Tongue (tissue), 2 donors: ENCODE results near the gene SEPTIN6. TPM values are rescaled to one million over a fixed set of nuclear protein-coding genes. Genes with fewer than 3 reads are reported as not detected.
"Not testable (repeated sequence)": the region's sequence is repeated elsewhere in the genome, so short reads cannot be mapped to it uniquely, and the experiment has no call there.

Experiments used
- DNase-seq: peaks from one replicate; pipeline ENCODE4 v3.0.0-alpha.2; 2015
- total RNA-seq: library from RNA; depleted of rRNA; stranded (reverse); fragments of >200 nt; gene quantifications from one replicate; pipeline ENCODE4 v1.2.3, GENCODE V29; 2014

The SEPTIN6 gene
- total RNA-seq, 1 donor from 2014 or later, result 17.8 TPM

DNA sequence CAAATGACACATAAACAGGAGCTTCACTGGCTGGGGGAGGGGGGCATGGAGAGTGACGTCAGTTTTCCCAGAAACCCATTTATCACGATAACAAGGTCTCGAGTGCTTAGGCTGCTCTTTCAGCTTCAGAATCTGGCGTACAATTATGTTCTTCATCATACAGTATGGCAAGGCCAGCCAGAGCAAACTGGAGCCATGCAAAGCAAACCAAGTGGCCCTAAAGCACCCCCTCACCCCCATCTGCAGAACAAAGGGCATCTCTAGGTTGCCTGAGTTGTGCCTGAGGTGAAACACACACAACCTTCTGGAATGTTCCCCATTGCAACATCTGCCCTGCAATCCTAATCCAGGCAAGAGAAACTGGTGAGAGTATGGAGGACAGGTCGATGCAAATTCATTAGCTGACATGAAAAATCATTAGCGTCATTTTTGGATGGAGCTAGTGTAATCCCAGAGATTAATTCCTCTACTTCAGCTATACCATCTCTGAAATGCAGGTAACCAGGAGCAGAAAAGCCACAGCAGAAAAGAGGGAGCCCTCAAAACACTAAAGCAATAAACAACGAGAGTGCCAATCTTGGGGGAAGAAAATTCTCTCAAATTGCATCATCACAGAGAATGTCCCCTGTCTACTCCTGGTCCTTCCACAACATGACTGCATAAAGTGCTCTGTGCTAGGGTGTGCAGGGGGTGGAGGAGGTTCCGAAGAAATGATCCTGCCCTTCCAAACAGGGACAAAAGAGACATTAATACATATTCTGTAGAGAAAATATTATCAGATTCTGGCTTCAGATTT is 1.8 kb downstream of the SEPTIN6 start:
- DNase-seq, result no peak

DNA sequence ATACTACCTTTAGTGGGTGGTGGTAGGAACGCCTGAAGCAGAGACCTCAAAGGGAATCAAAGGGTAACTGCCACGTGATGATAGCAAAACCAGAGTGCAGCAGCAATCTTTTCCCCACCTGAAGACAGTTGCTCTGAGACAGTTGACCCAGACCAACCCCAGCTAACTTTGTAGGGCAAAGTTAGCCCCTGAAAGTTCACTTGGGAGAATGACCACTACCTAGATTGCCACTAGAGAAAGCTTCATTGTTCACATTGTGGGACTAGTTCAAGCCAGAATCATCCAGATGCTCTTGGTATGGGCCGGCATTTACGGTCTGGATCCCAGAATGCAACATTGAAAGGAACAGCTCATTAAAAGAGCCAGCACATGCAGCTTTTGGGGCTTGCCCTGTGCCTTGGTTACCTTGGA is 4.1 kb downstream of the SEPTIN6 start:
- no peak for DNase-seq

DNA sequence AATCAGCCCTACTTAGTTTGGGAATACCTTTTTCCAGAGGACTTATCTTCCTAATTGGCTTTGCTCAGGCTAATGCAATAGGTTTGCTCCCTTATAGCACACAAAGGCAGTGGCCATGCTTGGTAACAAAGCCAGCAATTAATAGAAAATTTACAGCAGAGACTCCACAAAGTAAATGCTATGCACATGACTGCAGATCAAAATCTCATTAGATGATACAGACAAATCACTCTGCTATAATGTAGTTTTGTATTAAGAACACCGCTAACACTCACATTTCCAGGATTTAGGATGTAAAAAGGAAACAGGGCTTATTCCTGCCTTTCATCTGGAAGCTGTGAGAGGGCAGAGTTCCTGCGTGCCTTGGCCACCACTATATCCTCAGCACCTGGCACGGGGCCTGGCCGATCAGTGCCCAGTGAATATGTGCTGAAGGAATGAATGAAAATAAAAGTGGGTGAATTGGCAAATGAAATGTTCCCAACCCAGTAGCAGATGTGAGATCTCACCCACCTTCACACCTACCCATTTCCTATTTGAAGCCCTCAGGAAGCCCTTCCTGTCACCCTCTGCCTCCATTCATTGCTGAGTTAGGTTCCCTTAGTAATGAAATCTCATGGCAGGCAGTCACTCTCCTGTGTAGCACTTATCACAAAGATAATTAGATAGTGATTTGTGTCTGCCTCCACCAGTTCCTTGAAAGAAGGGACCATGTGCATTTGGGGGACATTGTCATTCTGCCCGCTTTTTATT is 5.1 kb downstream of the SEPTIN6 start:
- no peak for DNase-seq

DNA sequence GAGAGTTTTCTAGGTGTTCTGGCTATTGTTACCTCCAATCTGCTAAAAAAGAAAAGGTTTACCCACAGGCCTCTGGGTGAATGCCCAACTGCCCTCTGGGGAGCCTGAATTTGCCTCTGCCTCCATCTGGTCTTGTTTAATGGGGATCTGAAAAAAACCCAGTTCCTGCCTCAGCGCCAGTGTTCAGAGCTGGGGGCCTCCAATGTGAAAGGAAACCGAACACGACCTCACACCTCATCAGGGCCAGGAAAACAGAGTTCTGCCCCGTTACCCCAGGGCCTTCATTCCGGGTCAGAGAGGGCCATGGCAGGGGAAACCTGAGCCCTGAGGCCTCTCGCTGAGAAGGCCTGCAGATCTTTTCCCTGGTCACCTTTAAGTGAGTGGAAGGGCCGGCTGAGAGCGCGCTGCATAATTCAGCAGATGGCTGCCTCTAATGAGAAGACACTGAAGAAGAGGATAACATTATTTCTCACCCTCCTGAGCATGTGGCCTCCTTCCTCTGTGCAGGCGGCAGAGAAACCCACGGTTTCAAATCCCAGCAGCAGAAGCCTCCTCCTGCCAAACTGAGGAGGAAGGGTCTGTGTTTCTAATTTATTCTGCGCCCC is 6.8 kb downstream of the SEPTIN6 start:
- no peak for DNase-seq

DNA sequence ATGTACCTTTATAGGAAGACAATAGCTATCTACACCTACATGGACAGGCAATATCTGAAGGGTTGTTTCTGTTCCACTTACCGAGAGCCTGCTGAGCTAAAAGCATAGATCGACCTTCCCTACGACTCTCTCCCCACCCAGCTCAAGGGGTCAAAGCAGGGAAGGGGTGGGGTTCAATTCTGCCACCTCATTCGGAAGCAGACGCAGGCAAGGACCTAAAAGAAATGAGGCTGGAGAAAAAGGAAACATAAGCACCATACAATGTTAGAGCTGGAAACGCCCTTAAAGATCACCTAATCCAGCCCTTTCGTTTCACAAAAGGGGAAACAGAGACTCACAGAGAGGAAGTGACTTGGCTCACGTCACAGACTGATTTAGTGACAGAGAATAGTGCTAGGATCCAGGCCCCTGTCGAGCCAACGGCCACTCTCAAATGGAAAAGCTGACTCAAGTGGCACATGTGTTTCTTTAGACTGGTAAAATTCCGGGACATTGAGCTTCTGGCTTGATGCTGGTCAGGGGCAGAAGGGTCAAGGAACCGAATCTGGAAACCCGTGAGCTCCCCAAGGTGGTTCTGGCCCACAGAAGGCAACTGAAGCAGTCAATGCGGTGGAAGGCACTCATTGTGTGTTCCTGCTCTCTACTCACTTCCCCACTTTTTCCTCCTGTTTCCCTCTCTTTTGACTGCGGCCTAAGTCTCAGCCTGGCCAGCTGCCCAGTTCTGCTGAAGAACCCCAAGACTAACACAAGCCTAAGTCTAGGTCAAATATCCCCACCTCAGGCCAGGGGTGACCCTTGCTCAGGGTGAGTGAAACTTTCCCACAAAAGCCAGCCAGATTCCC is 7.5 kb downstream of the SEPTIN6 start:
- no peak for DNase-seq

DNA sequence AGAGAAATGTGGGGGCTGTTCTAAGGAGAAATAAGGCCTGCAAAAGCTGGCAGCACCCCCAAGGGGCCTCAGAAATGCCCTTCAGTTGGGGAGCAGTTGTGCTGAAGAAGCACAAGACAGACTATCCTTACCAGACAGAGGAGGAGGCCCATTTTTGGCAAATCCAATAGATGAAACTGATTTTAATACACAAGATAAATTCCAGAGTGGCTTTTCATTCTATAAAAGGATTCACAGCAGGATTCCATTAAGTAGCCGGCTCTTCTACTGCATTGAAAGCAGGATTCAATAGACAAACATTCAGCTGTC is 8.1 kb downstream of the SEPTIN6 start:
- no peak for DNase-seq

DNA sequence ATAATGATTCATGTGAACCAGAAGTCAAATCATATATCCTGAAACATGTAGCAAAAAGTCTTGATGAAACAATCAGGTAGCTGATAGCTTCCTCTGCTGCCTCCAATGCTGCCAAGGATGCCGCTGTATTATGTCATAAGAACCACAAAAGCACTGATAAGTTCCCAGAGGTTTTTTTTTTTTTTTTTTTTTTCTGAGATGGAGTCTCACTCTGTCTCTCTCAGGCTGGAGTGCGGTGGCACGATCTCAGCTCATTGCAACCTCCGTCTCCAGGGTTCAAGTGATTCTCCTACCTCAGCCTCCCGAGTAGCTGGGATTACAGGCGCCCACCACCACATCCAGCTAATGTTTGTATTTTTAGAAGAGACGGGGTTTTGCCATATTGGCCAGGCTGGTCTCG is 8.7 kb downstream of the SEPTIN6 start:
- DNase-seq, result not testable (repeated sequence)

DNA sequence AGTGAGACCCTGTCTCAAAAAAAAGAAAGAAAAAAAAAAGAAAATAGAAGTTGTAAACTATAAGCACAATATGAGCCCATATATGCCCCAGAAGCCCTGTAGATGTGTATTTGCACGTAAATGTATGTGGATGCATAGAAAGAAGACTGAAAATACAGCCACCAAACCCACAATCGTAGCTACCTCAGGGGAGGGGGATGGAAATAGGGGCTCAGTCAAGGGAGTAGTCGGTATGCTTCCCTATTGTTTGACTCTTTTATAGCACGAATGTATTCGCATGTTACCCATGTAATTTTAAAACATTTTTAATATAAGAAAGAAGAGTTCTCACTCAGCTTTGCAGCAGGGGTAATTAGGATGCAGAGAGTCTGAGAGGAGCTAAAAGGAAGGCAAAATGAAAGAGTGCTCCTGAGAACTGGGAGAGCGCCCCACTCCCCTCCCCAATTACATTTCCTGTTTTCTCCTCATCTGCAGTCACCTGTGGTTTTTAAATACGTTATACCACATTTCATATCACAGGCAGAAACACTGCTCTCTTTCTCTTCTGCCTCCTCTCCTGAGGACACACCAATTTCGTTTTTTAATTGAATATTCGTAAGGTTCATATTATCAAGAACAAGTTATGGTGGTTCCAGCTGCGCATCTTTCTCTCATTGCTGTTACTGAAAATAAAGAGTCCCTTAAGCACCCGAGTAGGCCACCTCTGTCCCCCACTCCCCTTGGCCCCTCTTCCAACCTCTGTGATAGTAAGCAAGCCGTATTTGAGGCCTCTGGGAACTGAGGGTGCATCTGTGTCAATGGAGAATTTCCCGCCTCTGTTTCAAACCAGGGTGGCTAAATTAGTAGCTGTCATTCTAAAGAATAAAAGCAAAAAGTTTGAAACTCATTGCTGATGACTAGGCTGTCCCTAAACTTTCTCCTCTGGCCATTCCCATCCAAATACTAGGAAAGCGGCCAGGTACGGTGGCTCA is 10.7 kb downstream of the SEPTIN6 start:
- no peak for DNase-seq

DNA sequence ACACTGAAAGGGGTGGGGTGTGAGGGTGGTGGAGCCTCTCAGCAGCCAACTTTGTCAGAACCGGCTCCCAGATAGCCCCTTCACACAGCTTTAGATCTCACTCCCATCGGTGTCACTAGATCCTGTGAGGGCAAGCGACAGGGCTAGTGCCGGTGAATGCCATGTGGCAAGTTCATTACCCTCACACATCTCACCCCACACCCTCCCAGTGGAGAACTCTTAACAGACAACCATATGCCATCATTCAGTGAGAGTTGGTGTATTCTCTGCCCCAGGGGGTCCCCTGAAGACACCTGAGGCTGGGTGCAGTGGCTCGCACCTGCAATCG is 15.3 kb downstream of the SEPTIN6 start:
- DNase-seq, result no peak

DNA sequence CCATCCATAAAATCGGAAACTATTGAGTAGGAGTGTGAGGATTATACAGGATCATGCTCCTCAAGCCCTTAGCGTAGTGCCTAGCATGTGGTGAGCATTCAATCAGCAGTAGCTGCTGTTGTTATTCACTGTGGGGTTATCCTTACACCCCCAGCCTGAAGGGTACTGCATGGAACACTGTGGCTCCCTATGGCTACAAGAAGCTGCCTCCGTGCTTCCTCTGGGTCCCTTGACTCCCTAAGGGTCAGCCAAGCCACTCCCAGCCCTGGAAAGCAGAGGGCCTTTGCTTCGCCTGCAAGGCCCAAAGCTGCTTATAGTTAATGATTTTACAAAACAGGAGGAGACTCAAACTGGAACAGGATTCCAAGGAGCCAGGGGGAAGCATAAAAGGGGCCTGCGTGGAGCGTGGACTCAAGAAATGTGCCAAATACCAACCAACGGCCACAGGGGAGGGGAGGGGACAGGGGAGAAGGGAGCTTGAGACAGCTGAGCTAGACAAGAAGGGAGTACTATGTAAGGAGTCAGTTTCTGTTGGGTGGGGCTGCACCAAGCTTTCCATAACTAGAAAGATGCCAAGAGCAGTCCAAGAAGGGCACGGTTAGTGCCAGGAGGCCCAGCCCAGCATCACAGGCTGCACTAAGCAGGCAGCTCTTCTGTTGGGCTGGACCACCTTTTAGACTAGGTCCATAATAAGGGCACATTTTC is 15.9 kb downstream of the SEPTIN6 start:
- DNase-seq, result no peak

DNA sequence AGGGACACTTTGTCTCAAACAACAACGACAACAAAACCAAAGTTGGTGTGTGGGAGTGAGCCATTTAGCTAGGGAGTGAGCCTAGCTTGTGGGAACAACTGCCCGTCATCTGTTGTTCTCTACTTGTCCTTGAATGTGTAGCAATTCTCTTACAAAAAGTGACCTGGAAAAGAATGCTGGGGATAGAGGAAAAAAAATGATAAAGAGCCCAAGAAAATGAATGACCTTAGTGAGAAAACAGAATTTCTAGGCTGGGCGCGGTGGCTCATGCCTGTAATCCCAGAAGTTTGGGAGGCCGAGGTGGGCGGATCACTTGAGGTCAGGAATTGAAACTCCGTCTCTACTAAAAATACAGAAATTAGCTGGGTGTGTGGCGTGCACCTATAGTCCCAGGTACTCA is 19.6 kb downstream of the SEPTIN6 start:
- no peak for DNase-seq

DNA sequence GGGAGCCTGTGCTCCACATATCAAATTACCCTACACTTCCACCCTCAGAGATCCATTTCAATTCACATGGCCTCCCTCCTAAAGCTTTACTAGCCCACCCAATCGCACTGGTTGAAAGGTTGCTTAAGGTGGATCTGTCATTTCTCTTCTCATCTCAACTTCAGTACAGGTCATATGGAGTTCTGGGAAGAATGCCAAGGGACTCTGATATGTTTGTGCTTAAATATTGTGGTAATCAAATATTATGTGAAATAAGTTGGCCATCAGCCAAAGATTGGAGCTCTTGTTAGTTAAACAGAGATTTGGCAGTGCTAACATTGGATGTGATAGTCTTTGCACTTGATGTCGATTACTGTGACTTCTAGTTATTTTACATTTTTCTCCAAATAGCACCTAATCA is 20.5 kb downstream of the SEPTIN6 start:
- DNase-seq, result no peak

DNA sequence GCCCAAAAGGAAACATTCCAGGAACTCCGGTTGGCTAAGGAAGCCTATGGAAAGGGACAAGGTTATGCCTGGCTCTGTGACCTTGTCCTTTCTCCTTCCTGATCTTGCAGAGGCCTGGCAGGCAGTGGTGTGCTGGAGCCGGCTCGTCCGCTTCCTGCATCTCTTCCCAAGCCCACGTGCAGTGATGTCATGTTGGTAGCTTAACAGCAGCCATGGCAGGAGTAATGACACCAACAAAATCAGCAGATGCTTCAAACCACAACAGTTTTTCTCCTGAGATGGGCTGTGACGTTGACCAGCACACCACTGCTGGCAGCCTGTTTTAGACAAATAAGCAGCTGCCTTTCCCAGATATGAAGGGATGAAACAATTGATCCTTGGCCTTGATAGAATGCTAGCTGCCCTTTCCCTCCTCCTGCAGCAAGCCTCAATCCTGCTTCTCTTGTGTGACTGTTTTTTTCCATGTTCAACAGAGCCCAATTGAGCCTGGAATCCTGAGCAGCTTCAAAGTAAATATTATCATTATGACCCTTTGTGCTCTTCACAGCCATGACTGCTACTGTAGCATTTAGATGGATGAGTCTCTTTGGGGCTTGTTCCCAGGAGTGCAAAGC is 23.4 kb downstream of the SEPTIN6 start:
- DNase-seq, result no peak

DNA sequence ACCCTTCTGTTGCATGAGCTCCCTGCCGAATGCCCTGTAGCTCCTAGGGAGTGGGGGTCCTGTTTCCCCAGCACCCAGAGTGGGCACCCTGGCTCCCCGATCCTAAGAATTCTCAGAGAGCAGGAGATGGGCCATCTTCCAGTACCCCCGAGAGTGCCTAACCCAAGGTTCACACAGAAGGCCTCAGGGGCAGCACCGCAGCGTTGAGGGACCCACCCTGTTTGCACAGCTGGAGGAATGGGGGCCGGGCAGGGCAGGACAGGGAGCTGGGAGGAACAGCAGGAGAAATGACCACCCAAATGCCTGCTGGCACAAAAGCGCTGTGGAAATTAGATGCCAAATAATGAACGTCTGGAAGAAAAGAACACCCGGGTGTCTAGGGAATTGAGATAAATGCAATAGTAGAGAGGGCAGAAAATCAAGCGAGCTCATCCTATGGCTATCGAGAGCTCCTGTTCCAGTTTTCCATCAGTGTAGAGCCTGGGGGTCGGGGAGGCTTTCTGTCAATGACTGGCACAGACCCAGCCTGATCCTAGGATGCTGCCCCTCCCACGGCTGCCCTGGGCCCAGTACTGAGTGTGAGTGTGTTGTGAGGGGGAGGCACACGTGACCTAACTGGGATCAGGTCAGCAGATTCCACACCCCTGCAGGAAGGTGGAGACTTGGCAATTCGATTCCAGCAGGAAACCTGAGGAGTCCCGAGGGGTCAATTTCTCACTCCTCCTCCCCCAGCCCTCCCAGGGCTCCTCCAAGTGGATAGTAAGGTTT is 25.7 kb downstream of the SEPTIN6 start:
- DNase-seq, result peak; percentile 56

DNA sequence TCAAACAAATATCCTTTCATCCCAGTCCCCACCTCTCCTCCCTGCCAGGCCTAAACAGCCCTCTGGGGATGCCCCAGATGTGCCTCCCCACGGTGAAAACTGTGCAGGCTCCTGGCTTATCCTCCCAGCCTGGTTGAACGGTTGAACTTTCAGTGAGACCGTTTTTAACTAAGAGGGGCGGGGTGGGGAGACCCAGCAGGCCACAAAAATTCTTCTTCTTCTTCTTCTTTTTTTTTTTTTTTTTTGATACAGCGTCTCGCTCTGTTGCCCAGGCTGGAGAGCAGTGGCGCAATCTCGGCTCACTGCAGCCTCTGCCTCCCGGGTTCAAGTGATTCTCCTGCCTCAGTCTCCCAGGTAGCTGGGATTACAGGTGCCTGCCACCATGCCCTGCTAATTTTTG is 28.1 kb downstream of the SEPTIN6 start:
- DNase-seq, result not testable (repeated sequence)

DNA sequence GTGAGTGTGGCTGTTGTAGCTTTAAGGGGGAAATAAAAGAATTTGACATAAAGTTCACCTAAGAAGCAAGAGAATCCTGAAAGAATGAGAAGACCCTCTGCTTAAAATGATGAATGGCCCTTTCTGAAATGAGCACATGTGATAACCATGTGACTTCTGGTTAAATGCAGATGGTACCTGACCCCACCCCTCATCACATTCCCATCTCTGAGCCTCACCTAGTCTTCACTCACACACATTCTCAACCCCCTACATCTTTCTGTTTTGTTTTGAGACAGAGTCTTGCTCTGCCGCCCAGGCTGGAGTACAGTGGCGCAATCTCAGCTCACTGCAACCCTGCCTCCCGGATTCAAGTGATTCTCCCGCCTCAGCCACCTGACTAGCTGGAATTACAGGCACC is 31.5 kb downstream of the SEPTIN6 start:
- no peak for DNase-seq

DNA sequence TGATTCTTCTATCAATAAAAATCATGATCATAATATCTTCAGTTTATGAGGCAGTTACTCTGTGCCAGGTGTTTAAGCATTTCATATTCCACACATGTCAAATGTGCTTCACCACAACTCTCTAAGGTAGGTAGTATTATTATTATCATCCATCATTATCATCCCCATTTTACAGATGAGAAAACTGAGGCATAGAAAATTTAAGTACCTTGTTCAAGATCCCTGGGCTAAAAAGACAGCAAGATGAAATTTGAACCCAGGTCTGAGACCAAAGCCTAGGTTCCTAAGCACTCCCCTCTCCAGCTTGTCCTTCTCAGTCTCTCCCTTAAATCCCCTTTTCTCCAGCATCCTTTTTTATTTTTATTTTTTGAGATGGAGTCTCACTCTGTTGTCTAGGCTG is 33.4 kb downstream of the SEPTIN6 start:
- no peak for DNase-seq

DNA sequence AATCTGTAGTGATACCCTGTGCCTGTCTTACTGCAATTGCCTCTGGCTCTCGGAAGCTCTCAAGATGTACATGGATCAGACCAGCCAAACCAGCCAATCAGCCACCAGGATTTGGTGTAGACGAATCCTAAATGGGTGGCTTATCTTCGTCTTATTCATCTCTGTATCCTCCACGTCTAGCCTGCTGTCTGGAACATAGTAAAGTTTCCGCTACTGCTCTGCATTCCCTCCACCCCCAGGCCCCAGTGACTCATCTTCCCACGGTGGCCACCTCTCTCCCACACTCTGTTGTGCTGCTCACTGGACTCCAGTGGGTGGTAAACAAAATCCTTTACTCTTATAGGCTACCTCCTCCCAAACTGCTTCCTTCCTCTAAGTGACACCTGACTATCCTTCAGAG is 37.8 kb downstream of the SEPTIN6 start:
- no peak for DNase-seq

DNA sequence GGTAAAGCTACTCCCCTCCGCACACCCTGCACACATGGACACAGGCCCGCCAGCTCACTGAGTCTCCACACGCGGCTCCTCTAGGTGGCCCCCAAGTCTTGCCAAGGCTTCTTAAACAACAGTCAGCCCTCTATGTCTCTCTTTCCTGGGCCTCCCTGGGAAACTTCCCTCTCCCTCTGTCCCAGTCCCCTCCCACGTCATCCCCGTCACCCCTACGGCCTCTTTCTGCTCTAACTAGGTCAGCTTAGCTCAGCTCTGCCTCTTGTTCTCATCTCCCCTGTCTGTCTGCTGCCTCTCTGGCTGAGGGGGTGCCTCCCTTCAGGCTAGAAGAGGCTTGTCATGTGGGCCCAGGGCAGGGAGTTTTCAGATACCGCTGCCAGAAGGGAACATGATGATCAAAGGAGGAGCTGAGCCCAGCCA is 38.8 kb downstream of the SEPTIN6 start:
- DNase-seq, result peak; percentile 77

DNA sequence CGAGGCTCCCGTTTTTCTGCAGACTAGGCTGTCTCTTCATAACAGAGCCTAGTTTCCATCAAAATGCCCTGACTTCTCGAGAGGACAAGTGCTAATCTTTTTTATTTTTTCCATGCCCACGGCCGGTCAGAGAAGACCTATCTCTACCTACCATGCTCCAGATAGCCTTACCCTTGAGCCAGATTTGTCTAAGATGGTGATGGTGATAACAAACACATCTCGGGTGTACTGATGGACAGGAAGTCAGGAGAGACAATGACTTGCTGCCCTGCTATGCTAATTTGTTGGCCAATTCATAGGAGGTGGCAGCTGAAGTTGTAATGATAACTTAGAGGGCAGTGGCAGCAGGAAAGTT is 44.6 kb downstream of the SEPTIN6 start:
- DNase-seq, result no peak
